ENCODE measurements around the gene FANCL.

FANCL gene

GRCh38 chr2:58140508-58141072, 100.5 kb downstream of the FANCL start:
- Histone ChIP-seq H3K27me3 (ENCODE audit: insufficient read depth, poor library complexity, severe bottlenecking) (no peaks in the 10 kb centered on the region), H3K4me3 (replicated peaks; ENCODE audit: insufficient read depth, low read length) (no peak overlapping the region), H3K27ac (replicated peaks) (no peak overlapping the region)
- no peak for TF ChIP-seq SPI1 (IDR thresholded peaks at IDR 0.05; ENCODE audit: borderline replicate concordance, low read depth)
- no peak for TF ChIP-seq CTCF (IDR thresholded peaks at IDR 0.05; ENCODE audit: insufficient read depth, low read length)
- no peak for TF ChIP-seq POLR2AphosphoS5 (IDR thresholded peaks at IDR 0.05; ENCODE audit: low read depth)
- TF ChIP-seq GABPA (IDR thresholded peaks at IDR 0.05; ENCODE audit: low read depth) = no peak
- TF ChIP-seq REST (IDR thresholded peaks at IDR 0.05; ENCODE audit: insufficient replicate concordance, low read depth) = no peak
- no peak for DNase-seq (ENCODE audit: low read depth in 1 of 2, low spot score in 1 of 2)

GRCh38 chr2:58138396-58139030, 102.6 kb downstream of the FANCL start:
- no peaks in the 10 kb centered on the region for H3K27me3 ChIP-seq (ENCODE audit: insufficient read depth, poor library complexity, severe bottlenecking)
- H3K27ac ChIP-seq (replicated peaks) = no peak overlapping the region
- H3K4me3 ChIP-seq (replicated peaks; ENCODE audit: insufficient read depth, low read length) = no peak overlapping the region
- DNase-seq (ENCODE audit: low read depth in 1 of 2, low spot score in 1 of 2) = no peak
- TF ChIP-seq POLR2AphosphoS5 (IDR thresholded peaks at IDR 0.05; ENCODE audit: low read depth) = no peak
- TF ChIP-seq GABPA (IDR thresholded peaks at IDR 0.05; ENCODE audit: low read depth) = no peak
- TF ChIP-seq CTCF (IDR thresholded peaks at IDR 0.05; ENCODE audit: insufficient read depth, low read length) = no peak
- no peak for TF ChIP-seq SPI1 (IDR thresholded peaks at IDR 0.05; ENCODE audit: borderline replicate concordance, low read depth)
- TF ChIP-seq REST (IDR thresholded peaks at IDR 0.05; ENCODE audit: insufficient replicate concordance, low read depth) = no peak

GRCh38 chr2:58137856-58138255, 103.3 kb downstream of the FANCL start:
- Histone ChIP-seq H3K4me3 (replicated peaks; ENCODE audit: insufficient read depth, low read length) (no peak overlapping the region), H3K27me3 (ENCODE audit: insufficient read depth, poor library complexity, severe bottlenecking) (no peaks in the 10 kb centered on the region), H3K27ac (replicated peaks) (no peak overlapping the region)
- TF ChIP-seq CTCF (IDR thresholded peaks at IDR 0.05; ENCODE audit: insufficient read depth, low read length) (no peak), GABPA (IDR thresholded peaks at IDR 0.05; ENCODE audit: low read depth) (no peak), REST (IDR thresholded peaks at IDR 0.05; ENCODE audit: insufficient replicate concordance, low read depth) (no peak), POLR2AphosphoS5 (IDR thresholded peaks at IDR 0.05; ENCODE audit: low read depth) (no peak), SPI1 (IDR thresholded peaks at IDR 0.05; ENCODE audit: borderline replicate concordance, low read depth) (no peak)
- DNase-seq (ENCODE audit: low read depth in 1 of 2, low spot score in 1 of 2) = no peak

All from HL-60 (cell line).